NB4 (cell line): ENCODE data around the gene CC2D2B.

Experiments used
- CTCF ChIP-seq: IDR thresholded peaks from one replicate; pipeline ENCODE4 v1.5.1; 2012; ENCODE audit warnings: low read depth, low read length
- MYC ChIP-seq: IDR thresholded peaks from 2 replicates; pipeline ENCODE4 v1.6.1; 2011; ENCODE audit warnings: low read depth, low read length
- POLR2A ChIP-seq: IDR thresholded peaks from 2 replicates; pipeline ENCODE4 v1.6.1; 2011; ENCODE audit warnings: mild to moderate bottlenecking; ENCODE audit not compliant: insufficient read length; ENCODE audit errors: extremely low read depth
- TF ChIP-seq, protein P1 (sequence below): IDR thresholded peaks from 2 replicates; pipeline ENCODE4 v1.6.1; 2011; ENCODE audit warnings: low read depth, low read length

GRCh38 chr10:96075977-96076376 lies 168.2 kb downstream of the CC2D2B start:
- TF ChIP-seq POLR2A, result no peak
- no peak for TF ChIP-seq CTCF
- no peak for TF ChIP-seq MYC
- TF ChIP-seq, protein P1, sequence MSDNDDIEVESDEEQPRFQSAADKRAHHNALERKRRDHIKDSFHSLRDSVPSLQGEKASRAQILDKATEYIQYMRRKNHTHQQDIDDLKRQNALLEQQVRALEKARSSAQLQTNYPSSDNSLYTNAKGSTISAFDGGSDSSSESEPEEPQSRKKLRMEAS, result no peak
